ENCODE data around the gene CEP295NL.
A peak's percentile ranks its signal among the peaks of the same experiment; 100 is the strongest.
"Not testable (repeated sequence)": the region's sequence is repeated elsewhere in the genome, so short reads cannot be mapped to it uniquely, and the experiment has no call there.

CEP295NL gene

DNA sequence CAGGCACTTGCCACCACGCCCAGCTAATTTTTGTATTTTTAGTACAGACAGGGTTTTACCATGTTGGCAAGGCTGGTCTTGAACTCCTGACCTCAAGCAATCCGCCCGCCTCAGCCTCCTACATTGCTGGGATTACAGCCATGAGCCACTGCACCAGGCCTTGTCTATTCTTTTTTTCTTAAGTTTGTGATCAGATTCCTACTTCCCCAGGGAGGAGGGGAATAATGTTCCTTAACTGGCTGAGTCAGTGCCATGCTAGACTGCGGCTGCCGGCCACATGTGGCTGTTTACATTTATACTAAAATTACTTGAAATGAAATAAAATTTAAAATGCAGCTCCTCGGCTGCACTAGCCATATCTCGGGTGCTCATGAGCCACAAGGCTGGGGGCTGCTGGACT, 34.6 kb downstream of the CEP295NL start:
- no peak for DNase-seq

DNA sequence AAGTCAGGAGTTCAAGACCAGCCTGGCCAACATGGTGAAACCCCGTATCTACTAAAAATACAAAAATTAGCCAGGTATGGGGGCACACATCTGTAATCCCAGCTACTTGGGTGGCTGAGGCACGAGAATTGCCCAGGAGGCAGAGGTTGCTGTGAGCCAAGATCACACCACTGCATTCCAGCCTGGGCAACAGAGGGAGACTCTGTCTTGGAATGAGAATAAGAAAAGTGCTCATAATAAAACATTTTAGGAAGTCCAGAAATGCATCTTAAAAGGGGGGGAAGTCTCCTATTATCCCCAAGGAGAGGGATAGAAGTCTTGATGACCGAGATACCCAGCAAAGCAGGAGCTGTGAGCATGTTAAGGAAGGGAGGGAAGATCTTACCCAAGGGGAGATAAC, 36.0 kb downstream of the CEP295NL start:
- not testable (repeated sequence) for DNase-seq

DNA sequence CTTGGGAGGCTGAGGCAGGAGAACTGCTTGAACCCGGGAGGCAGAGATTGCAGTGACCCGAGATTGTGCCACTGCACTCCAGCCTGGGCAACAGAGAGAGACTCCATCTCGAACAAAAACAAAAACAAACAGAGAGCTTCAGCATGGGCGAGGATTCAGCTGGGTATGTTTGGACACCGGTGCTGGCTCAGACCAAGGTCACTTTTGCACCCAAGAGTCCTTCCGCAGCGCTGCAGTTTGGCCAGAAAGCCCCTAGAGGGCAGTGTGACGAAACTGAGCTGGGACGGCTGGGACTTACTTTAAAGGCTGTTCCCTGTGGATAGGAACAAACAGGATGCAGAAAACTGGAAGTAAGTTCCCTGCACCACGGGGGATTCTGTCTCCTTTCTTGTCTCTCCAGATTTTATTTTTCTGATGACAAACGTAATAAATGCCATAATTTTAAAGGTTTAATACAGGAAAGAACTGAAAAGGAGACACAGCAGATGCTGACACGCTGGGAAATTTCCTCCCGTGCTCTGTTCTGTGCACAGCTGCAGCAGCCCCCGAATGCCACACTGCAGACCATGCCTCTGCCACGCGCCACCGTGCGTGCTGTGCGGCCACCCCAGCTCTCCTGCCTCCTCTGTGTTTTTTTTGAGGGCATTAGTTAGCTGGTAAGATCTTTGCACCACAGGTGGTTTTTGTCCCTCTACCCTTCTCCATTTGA, 37.2 kb downstream of the CEP295NL start:
- peak in 55 of 58 donors; percentile 29 to 89 (median 73) for DNase-seq

DNA sequence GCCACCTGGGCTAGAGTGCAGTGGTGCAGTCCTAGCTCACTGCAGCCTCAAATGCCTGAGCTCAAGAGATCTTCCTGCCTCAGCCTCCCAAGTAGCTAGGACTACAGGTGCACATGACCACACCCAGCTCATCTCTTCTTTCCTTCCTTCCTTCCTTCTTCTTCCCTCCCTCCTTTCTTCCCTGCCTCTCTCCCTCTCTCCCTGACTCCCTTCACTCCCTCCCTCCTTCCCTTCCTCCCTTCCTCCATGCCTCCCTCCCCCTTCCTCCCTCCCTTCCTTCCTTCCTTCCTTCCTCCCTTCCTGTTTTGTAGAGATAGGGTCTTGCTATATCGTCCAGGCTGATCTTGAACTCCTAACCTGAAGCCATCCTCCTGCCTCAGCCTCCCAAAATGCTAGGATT, 38.9 kb downstream of the CEP295NL start:
- no peak for DNase-seq

DNA sequence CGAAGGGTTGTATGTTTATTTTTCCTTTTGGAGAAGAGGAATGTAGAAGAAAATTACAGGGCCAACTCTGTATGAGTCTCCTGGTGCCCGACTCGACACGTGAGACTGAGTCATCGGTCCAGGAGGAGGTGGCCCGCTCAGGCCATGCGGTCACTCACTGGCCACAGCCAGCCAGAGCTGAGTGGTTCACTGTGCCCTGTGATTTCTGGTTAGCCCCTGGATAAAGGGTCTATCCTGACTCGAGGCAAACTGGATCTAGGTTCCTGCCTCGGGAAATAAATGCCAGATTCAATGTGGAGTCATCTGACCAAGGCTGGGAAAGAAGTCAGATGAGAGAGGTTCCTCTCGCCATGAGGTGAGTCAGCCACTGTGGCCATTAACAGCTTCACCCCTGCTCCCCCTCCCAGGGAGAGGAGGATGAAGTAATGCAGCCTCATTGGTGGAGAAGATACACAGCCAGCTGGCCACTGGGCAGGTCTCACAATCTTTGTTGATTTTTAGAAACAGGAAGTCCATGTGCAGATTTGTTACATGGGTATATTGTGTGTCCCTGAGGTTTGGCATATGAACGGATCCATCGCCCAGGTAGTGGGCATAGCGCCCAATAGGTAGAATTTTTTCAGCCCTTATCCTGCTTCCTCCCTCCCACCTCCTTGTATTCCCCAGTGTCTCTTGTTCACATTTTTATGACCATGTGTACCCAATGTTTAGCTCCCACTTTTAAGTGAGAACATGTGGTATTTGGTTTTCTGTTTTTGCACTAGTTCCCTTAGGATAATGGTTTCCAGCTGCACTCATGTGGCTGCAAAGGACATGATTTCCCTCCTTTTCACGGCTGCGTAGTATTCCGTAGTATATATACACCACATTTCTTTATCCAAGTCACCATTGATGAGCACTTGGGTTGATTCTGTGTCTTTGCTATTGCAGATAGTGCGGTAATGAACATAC, 40.7 kb downstream of the CEP295NL start:
- peak in 13 of 58 donors; percentile 12 to 87 (median 55) for DNase-seq

GRCh38 chr17:78861229-78861628, 41.8 kb downstream of the CEP295NL start:
- no peak for DNase-seq

- no peak for DNase-seq
Measured at GRCh38 chr17:78859051-78859450, 44.0 kb downstream of the CEP295NL start.

DNA sequence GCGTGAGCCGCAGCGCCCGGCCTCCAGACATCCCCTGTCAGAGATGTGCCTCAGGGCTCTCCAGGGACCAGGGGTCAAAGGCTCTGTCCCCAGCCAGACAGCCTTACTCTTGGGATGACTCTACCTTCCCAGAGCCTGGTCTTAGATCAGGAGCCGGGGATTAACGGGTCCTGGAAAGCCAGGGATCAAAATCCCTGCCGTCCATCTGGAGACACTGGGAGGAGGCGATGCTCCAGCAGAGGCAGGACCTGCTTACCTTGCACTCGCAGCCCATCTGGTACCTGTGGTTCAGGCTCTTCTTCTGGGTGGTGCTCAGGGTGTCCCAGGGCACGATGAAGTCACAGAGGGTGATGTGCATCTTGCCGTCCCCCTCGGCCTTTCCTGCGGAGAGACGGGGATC, 45.7 kb downstream of the CEP295NL start:
- DNase-seq: no peak

GRCh38 chr17:78855561-78856165, 47.3 kb downstream of the CEP295NL start:
- no peak for DNase-seq

DNA sequence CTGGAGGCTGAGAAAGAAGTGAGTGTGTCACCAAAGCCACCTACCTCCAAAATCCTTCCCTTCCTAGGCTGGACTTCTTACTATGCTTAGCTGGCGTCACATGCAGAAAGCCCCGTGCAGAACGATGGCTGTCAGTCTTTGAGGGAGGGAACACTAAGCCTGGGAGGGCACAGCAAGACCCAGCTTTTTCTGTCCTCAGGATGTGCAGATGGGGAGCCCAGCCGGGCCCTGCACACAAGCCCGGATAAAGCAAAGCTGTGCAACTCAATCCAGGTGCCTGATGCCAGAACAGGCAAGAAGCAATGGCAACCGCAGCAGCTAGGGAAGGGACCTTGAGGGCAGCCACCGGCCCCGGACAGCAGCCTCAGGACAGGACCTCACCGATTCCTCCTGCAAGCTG, 48.5 kb downstream of the CEP295NL start:
- no peak for DNase-seq

DNA sequence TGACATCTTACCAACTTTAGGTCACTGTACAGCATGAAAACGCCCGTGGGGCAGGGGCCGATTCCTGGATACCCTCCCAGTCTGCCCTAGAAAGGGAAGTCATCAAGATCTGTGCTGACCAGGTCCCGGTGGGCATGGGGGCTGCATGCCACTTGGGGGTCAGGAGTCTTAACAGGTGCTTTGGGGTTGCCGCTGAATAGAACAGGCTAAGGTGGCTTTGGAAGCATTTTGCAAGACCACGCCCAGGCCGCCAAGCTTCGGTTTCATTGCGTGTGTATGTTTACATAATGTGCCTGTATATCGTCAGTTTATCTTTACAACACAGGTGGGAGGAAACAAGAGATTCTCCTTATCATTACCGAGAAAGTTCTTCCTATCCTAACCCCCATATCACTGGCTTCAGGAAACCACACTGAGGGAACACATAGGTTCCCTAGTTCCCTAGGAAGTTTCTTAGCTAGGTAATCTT, 49.0 kb downstream of the CEP295NL start:
- DNase-seq: no peak

DNA sequence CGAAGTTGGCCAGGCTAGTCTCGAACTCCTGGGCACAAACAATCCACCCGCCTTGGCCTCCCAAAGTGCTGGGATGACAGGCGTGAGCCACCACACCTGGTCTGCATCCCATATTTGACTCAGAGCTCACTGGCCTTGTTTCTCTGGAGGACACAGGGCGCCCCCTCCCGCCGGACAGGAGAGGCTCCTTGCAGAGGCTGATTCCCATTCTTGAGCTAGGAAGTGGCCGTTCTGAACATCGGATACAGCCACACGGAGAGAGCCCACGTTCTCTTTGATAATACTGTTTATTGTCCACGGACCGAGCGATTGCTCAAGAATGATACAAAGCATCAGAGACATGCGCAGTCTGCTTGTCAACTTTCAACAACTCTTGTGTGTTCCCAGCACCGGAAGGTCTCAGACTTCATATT, 50.3 kb downstream of the CEP295NL start:
- DNase-seq: no peak

GRCh38 chr17:78849026-78849425, 54.0 kb downstream of the CEP295NL start:
- no peak for DNase-seq

DNA sequence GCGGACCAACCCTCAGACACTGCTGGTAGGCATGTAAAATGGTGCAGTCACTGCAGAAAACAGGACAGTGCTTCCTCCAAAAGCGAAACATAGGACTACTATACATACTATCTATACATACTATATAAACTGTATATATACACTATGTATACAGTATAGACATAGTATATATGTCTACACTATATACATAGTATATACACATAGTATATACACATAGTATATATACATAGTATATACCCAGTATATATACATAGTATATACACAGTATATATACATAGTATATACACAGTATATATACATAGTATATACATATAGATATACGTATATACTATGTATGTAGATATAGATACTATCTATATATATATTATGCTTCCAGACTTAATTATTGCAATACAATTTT, 55.9 kb downstream of the CEP295NL start:
- no peak for DNase-seq

DNA sequence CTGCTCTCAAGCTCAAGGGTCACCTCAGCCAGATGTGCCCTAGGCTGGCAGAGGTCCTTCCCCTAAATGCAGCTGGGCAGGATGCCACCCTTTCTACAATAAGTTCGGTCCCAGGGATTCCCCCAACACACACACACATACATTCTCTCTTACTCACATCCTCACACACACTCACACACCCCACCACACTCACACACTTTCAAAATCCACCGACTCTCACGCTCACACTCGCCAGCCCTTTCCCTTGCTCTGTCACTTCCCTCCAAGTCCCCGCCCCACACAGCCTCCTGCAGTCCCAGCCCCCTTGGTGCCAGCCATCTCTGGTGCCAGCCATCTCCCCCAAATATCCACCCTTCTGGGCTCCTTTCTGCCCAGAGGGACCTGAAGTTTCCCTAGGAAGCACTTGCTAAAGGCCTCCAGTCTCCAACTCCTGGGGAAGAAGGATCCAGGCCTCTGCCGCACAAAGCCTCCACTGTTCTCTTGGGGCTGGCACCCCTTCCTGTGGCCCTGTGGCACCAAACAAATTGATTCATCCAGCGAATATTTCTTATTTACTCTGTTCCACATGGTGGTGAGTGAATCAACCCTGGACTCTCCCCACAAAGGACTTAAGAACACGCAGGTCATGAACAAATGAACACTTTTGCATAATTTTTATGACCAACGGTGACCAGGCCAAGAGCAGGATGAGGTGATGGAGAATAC, 58.5 kb downstream of the CEP295NL start:
- peak in 21 of 58 donors; percentile 6 to 65 (median 30) for DNase-seq

GRCh38 chr17:78842881-78843565, 60.0 kb downstream of the CEP295NL start:
- no peak for DNase-seq

DNA sequence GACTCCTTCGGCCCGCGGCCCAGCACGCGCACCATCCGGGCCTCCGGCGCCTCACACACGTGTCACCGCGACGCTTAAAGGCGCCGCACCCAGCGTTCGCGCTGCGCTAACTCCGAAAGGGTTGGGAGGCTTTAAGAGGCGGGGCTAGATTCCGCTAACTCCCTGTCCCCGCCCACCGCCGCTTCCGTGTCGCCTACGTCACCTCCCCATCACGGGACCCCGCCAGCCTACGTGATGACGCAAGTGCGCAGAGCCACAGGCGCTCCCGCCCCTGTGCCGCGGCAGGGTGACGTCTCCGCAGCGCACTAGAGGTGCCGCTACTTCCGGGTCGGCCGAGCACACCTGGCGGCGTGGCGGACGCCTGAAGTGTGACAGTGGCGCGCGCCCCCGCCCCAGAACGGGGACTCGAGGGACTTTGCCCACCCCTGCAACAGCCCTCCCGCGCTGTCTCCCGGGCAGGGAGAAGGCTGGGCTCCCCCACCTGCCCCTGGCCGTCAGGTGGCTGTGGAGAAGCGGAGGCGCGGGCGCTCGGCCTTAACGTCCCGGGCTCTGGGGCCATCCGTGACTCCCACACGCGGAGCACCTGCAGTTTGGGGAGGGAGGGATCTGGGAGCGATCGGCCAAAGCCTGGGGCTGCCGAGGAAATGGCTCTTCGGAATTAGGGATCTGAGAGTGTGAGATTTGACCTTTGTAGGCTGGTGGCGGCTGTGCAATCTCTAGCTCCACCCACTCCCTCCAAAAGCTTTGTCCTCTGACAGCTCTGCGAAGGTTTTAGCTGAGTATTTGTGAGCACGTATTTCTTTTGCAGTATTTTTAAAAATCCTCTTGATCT, 62.0 kb downstream of the CEP295NL start, which contains the start of gene USP36:
TSS of gene USP36 (minus strand) at position 35 of the 832 bp plus-strand sequence. CDS start 4,451 bp downstream, outside the sequence.
- peak; percentile 92 to 100 (median 99) for DNase-seq
